Pancreas (tissue), 10 donors: ENCODE data around the gene FGD4. TPM values are rescaled to one million over a fixed set of nuclear protein-coding genes. Genes with fewer than 3 reads are reported as not detected.

Source experiments
- ATAC-seq, 4 donors: fragments of 200-7000 bp; cut with Tn5 transposase; one replicate each; pipeline versions ENCODE4 v1.8.0 to v1.9.1; 2020; ENCODE audit warnings: mild to moderate bottlenecking in 4 of 4, moderate library complexity in 4 of 4
- DNase-seq, 6 donors: peaks; one replicate each; pipeline ENCODE4 v3.0.0-alpha.2; 2020
- FAIRE-seq: peaks from 2 replicates; lab custom pipeline; 2012; peaks lifted over from hg19 to GRCh38; lab: Jason Lieb, UNC
- H3K27ac ChIP-seq, 4 donors: fragments of 200-600 bp; sonication (generic); 1 replicate in 3 of 4; 2 replicates in 1 of 4; pipeline versions ENCODE4 v1.5.0 to v1.8.0; 2020
- H3K27me3 ChIP-seq, 4 donors: fragments of 200-600 bp; one replicate each; pipeline ENCODE4 v1.8.0; 2021
- H3K36me3 ChIP-seq, 3 donors: fragments of 200-600 bp; sonication (generic) in 1 of 3; one replicate each; pipeline versions ENCODE4 v1.5.0 to v1.8.0; 2020 to 2021
- H3K4me1 ChIP-seq, 3 donors: fragments of 200-600 bp; one replicate each; pipeline ENCODE4 v1.8.0; 2021
- H3K4me3 ChIP-seq, 4 donors: fragments of 200-600 bp; sonication (generic) in 2 of 4; one replicate each; pipeline versions ENCODE4 v1.5.0 to v1.8.0; 2020 to 2021
- H3K9me3 ChIP-seq, 4 donors: fragments of 200-600 bp; one replicate each; pipeline ENCODE4 v1.8.0; 2021
- CTCF ChIP-seq, 4 donors: fragments of 200-600 bp; sonication (generic) in 3 of 4; IDR thresholded peaks; one replicate each; pipeline versions ENCODE4 v1.5.0 to v1.8.0; 2021; ENCODE audit warnings: antibody characterized with exemption in 4 of 4
- WGBS, 2 donors: extraction: QIAGEN DNeasy Blood & Tissue Kit; methylation state at CpG; one replicate each; pipeline ENCODE4 v1.1.7; 2013; 5-methylcytosine and 5-hydroxymethylcytosine counted together
- intact Hi-C, 3 donors: fragments of 100-400 bp; cut with DNase I; formaldehyde crosslinking; loops; one replicate each; pipeline versions ENCODE4 v1.11.1 to v1.14.2; 2022
- polyA plus RNA-seq, 2 donors: library from polyadenylated mRNA; stranded (reverse); fragments of 200-250 nt; gene quantifications; one replicate each; pipeline ENCODE4 v1.2.3, GENCODE V29; 2013
- total RNA-seq, 6 donors: library from RNA; stranded (reverse); fragmentation: NEBNext Ultra II Directional in 4 of 6; extraction: Animal tissue kit (Norgen Biotek cat#: 25700) in 4 of 6; gene quantifications; one replicate each; pipeline versions ENCODE4 v1.2.1 to v1.2.4, GENCODE V29; 2021 to 2023
- donor health status: healthy with polysubstance abuse.
- donor health status: DM: no; HTN: no; CAD: no; lungs with moderate emphysema.
- donor health status: DM: no; HTN: no; CAD: no.
- donor health status: control.
- donor health status: control.
- donor health status: Bipolar disorder and iron deficiency.
- donor health status: DM: yes; HTN: yes; CAD: no.
- donor health status: DM: no; HTN: no; CAD: no.
- donor health status: DM: no; HTN: no; CAD: no.
- donor health status: DM: yes; HTN: yes; CAD: no.

The FGD4 gene
- total and polyA plus RNA-seq, 8 donors, result 3.6 to 26.5 (median 14.5) TPM

GRCh38 chr12:32662665-32663064 lies 263.3 kb downstream of the FGD4 start:
- WGBS, 2 donors, result 83 to 93% methylated on average over 2 of the region's 2 CpGs
- Histone ChIP-seq H3K27ac (no peak overlapping the region), H3K27me3 (no peaks in the 10 kb centered on the region), H3K4me1 (no peaks in the 10 kb centered on the region), H3K9me3 (no peaks in the 10 kb centered on the region), H3K4me3 (no peak overlapping the region), H3K36me3 (no peaks in the 10 kb centered on the region)
- DNase-seq (no peak), ATAC-seq (no peak), FAIRE-seq (no peak)
- intact Hi-C loops, result loop anchor here in 2 of 3 donors (5.0 to 10.0 kb wide), 4 partner anchors 208 to 295 kb away; no protein-coding TSS in a partner anchor
- no peak for TF ChIP-seq CTCF (IDR thresholded peaks at IDR 0.05)

GRCh38 chr12:32666018-32666417 lies 266.7 kb downstream of the FGD4 start:
- FAIRE-seq, result no peak
- Histone ChIP-seq H3K27ac (no peak overlapping the region), H3K4me1 (no peaks in the 10 kb centered on the region), H3K4me3 (no peak overlapping the region), H3K9me3 (no peaks in the 10 kb centered on the region), H3K36me3 (no peaks in the 10 kb centered on the region), H3K27me3 (no peaks in the 10 kb centered on the region)
- ATAC-seq, result no peak
- intact Hi-C loops, result loop anchor here in 1 of 3 donors (10.0 kb wide), 1 partner anchor 211 kb away; no protein-coding TSS in a partner anchor
- WGBS, 2 donors, result 83 to 84% methylated on average over 14 of the region's 14 CpGs
- no peak for TF ChIP-seq CTCF (IDR thresholded peaks at IDR 0.05)
- no peak for DNase-seq

GRCh38 chr12:32669584-32669983 lies 270.2 kb downstream of the FGD4 start:
- Histone ChIP-seq H3K4me3 (no peak overlapping the region), H3K9me3 (no peaks in the 10 kb centered on the region), H3K4me1 (peaks cover 0 to 4% (median 4%) of the 10 kb centered on the region in 3 donors), H3K27me3 (no peaks in the 10 kb centered on the region), H3K36me3 (no peaks in the 10 kb centered on the region), H3K27ac (no peak overlapping the region)
- no peak for TF ChIP-seq CTCF (IDR thresholded peaks at IDR 0.05)
- DNase-seq, result no peak
- 88 to 93% methylated on average over 1 of the region's 1 CpG for WGBS, 2 donors
- FAIRE-seq, result no peak
- intact Hi-C loops, result loop anchor here in 1 of 3 donors (10.0 kb wide), 1 partner anchor 215 kb away; no protein-coding TSS in a partner anchor
- ATAC-seq, result no peak

- no peaks in the 10 kb centered on the region for H3K27me3 ChIP-seq
- H3K36me3 ChIP-seq, result no peaks in the 10 kb centered on the region
- peak; percentile 59 for FAIRE-seq
- peak in 3 of 6 donors; percentile 33 to 55 (median 38) for DNase-seq
- H3K9me3 ChIP-seq, result no peaks in the 10 kb centered on the region
- intact Hi-C loops, result no loop called here
- TF ChIP-seq CTCF (IDR thresholded peaks at IDR 0.05), result peak in 3 of 4 donors; percentile 32 to 52 (median 33)
- ATAC-seq, result peak; percentile 87 to 96 (median 94)
- 18 to 22% methylated on average over 11 of the region's 11 CpGs for WGBS, 2 donors
- no peak overlapping the region for H3K4me3 ChIP-seq
- H3K27ac ChIP-seq, result no peak overlapping the region
- H3K4me1 ChIP-seq, result peaks cover 0 to 4% (median 4%) of the 10 kb centered on the region in 3 donors
Observed at GRCh38 chr12:32671930-32672780, 272.8 kb downstream of the FGD4 start.
